Urinary bladder (tissue), 4 donors: ENCODE measurements around the gene RHOD. TPM values are rescaled to one million over a fixed set of nuclear protein-coding genes. Genes with fewer than 3 reads are reported as not detected.

ENCODE experiments used
- DNase-seq: peaks from one replicate; pipeline ENCODE4 v3.0.0-alpha.2; 2015; ENCODE audit errors: extremely low spot score
- H3K27ac ChIP-seq: one replicate; pipeline ENCODE4 v1.5.1; 2013; ENCODE audit warnings: low read depth, mild to moderate bottlenecking, moderate library complexity
- H3K36me3 ChIP-seq: one replicate; pipeline ENCODE4 v1.6.1; 2013; ENCODE audit warnings: mild to moderate bottlenecking, moderate library complexity; ENCODE audit not compliant: insufficient read depth
- H3K4me1 ChIP-seq: one replicate; pipeline ENCODE4 v1.6.1; 2013; ENCODE audit warnings: mild to moderate bottlenecking, moderate library complexity; ENCODE audit not compliant: insufficient read depth
- H3K4me3 ChIP-seq: one replicate; pipeline ENCODE4 v1.5.1; 2013; ENCODE audit warnings: low read depth, low read length
- WGBS: extraction: QIAGEN DNeasy Blood & Tissue Kit; methylation state at CpG from one replicate; pipeline ENCODE4 v1.1.7; 2013; 5-methylcytosine and 5-hydroxymethylcytosine counted together
- polyA plus RNA-seq: library from polyadenylated mRNA; stranded (reverse); fragments of 200-250 nt; gene quantifications from one replicate; pipeline ENCODE4 v1.2.3, GENCODE V29; 2013
- total RNA-seq: library from RNA; depleted of rRNA; stranded (reverse); fragments of >200 nt; gene quantifications from one replicate; pipeline ENCODE4 v1.2.3, GENCODE V29; 2014
- donor health status: healthy with polysubstance abuse.
- donor health status: healthy.

The RHOD gene
- total and polyA plus RNA-seq, 2 donors = 3.9 to 10.1 TPM

- Histone ChIP-seq H3K4me1 (peaks cover 1% of the 10 kb centered on the region), H3K27ac (no peak overlapping the region), H3K36me3 (no peaks in the 10 kb centered on the region), H3K4me3 (no peak overlapping the region)
- no peak for DNase-seq
- WGBS = 87% methylated on average over 1 of the region's 1 CpG
Observed at GRCh38 chr11:67024966-67025365, 31.7 kb upstream of the RHOD start.

DNA sequence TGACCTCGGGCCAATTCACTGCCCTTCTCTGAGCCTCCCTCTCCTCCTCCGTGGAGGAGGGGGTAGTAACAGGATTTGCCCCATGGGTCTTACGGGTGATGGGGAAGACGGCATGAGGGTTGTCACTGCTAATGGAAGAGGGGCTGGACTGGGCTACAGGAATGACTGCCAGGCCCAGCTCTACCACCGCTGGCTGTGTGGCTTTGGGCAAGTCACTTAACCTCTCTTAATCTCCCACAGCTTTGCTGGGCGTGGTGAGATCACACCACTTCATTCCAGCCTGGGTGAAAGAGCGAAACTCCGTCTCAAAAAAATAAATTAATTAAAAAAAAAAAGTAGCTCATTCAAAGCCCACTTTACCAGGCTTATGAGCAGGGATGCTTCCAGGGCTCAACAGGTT is 30.9 kb upstream of the RHOD start:
- Histone ChIP-seq H3K4me1 (peaks cover 1% of the 10 kb centered on the region), H3K27ac (no peak overlapping the region), H3K36me3 (no peaks in the 10 kb centered on the region), H3K4me3 (no peak overlapping the region)
- WGBS = 84% methylated on average over 8 of the region's 8 CpGs
- no peak for DNase-seq

DNA sequence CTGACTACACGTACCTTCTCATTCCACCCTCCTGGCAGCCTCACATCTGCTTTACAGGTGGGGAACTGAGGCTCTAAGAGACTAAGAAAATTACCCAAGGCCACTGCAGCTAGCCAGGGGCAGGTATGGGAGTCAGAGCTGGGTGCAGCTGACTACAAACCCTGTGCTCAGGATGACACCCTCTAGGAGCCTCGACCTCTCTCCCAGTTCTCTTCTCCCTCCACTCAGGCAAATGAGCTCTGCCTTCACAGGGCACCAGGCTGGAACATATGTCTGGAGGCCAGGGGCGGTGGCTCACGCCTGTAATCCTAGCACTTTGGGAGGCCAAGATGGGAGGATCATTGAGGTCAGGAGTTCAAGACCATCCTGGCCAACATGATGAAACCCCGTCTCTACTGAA is 29.7 kb upstream of the RHOD start:
- no peak overlapping the region for H3K4me3 ChIP-seq
- no peaks in the 10 kb centered on the region for H3K36me3 ChIP-seq
- no peak overlapping the region for H3K27ac ChIP-seq
- no peak for DNase-seq
- H3K4me1 ChIP-seq = peaks cover 1% of the 10 kb centered on the region
- 89% methylated on average over 5 of the region's 5 CpGs for WGBS

DNA sequence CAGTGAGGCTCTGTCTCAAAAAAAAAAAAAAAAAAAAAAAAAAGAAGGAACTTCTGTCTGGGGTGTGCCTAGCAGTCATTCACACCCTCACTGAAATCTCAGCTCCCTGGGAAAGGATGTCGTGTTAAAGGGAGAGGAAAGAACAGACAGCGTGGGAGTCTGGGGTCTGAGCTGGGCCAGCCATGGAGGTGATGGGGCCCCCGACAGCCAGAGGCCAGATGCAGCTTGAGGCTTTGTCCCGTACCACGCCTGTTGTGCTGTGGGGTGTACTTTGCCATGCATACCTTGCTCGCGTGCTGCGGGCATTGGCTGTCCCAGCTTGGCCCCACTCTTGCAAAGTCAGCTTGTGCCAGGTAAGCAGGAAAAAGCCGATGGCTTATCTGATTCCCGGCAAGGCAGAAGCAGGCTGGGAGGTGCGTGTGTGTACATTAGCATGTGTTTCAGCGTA is 29.1 kb upstream of the RHOD start:
- WGBS = 72% methylated on average over 12 of the region's 12 CpGs
- peak; percentile 25 for DNase-seq
- Histone ChIP-seq H3K27ac (no peak overlapping the region), H3K36me3 (no peaks in the 10 kb centered on the region), H3K4me3 (no peak overlapping the region), H3K4me1 (peaks cover 1% of the 10 kb centered on the region)

- H3K27ac ChIP-seq = no peak overlapping the region
- no peaks in the 10 kb centered on the region for H3K36me3 ChIP-seq
- 84% methylated on average over 6 of the region's 6 CpGs for WGBS
- no peak for DNase-seq
- no peak overlapping the region for H3K4me3 ChIP-seq
- H3K4me1 ChIP-seq = peaks cover 1% of the 10 kb centered on the region
Observed at GRCh38 chr11:67027943-67028542, 28.6 kb upstream of the RHOD start.

GRCh38 chr11:67029146-67029545 is 27.5 kb upstream of the RHOD start:
- no peaks in the 10 kb centered on the region for H3K36me3 ChIP-seq
- H3K4me3 ChIP-seq = no peak overlapping the region
- H3K27ac ChIP-seq = no peak overlapping the region
- WGBS = 75% methylated on average over 6 of the region's 6 CpGs
- DNase-seq = no peak
- H3K4me1 ChIP-seq = no peaks in the 10 kb centered on the region

DNA sequence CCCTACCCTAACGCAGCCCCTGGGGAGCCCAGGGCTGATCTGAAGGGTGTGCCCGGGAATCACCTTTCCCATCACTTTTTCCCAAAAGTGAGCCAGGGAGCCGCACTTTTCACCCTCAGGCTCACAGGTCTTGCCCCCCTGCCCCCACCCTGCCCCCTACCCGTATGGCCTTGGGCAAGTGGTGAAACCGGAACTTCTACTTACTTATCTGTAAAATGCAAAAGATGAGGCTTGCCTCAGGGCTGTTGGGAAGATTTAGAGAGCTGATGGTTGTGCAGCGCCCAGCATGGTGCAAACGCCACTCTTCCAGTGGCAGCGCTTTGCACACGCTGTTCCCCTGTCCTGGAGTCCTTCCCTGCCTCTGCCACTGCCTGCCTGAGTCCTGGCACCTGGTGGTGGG is 25.7 kb upstream of the RHOD start:
- Histone ChIP-seq H3K4me1 (no peaks in the 10 kb centered on the region), H3K27ac (no peak overlapping the region), H3K36me3 (no peaks in the 10 kb centered on the region), H3K4me3 (no peak overlapping the region)
- WGBS = 63% methylated on average over 9 of the region's 9 CpGs
- DNase-seq = no peak

DNA sequence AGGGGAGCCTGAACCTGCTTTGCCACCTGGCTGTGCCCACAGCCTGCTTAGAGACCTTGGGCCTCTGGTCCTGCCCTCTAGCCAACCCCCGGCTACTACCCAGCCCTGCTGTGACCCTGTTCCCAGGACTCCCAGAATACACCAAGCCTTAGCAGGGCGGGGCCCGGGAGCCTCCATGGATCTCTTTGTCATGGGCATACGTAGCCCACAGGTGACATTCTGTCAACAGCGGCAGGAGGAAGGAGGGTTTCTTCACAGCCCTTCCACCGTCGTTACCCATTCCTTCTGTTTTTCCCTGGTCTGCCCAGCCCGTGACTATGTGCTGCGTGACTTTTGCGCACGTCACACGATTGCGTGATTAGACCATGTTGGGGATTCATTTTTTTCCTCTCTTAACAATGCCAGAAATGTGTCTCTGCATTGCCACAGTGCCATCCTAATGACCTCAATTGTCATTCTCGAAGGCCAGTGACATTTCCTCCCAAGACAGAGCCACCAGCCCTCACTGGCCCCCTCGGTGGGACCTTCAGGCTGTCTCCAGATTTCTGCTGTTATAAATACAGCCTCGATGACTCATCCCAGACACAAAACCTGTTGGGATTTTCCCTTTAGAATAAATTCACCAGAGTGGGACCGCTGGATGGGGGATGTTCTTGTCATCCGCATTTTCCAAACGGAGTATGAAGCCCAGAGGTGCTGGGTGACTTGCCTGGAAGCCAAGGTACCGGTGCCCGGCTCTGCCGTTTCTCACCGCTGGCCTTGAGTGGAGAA is 24.7 kb upstream of the RHOD start:
- H3K27ac ChIP-seq = no peak overlapping the region
- WGBS = 80% methylated on average over 23 of the region's 23 CpGs
- H3K4me3 ChIP-seq = no peak overlapping the region
- no peaks in the 10 kb centered on the region for H3K36me3 ChIP-seq
- no peak for DNase-seq
- no peaks in the 10 kb centered on the region for H3K4me1 ChIP-seq

DNA sequence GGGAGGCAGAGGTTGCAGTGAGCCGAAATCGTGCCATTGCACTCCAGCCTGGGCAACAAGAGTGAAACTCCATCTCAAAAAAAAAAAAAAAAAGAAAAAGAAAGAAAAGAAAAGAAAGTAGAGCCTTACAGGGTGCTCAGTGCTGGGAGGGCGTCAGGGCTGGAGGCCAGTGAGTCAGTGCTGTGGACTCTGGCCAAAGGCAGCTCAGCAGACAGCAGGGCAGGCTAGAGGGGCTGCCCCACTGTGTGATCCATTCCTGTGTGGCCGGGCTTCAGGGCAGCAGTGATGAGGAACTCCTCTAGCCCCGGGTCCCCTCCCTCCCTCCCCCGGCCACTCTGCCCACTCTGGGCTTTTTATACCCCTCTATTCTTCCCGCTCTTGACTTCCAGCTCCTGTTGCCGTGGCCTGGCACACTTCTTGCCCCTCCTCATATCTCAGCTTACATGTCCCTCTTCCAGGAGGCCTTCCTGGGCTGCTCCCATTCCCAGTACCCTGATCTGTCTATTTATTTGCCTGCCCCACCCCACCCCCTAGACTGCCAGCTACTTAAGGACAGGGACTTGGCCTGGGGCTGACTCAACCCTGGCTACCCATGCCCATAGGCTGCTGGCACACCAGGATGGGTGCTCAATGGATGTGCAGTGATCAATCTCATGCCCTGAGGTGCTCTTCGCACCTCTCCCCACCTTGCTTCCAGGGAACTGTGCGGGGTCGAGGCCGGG is 23.7 kb upstream of the RHOD start:
- no peak for DNase-seq
- H3K4me1 ChIP-seq = no peaks in the 10 kb centered on the region
- no peak overlapping the region for H3K4me3 ChIP-seq
- no peak overlapping the region for H3K27ac ChIP-seq
- 72% methylated on average over 12 of the region's 12 CpGs for WGBS
- no peaks in the 10 kb centered on the region for H3K36me3 ChIP-seq

- Histone ChIP-seq H3K4me1 (no peaks in the 10 kb centered on the region), H3K27ac (no peak overlapping the region), H3K4me3 (no peak overlapping the region), H3K36me3 (no peaks in the 10 kb centered on the region)
- 52% methylated on average over 8 of the region's 8 CpGs for WGBS
- DNase-seq = no peak
Observed at GRCh38 chr11:67033661-67034166, 22.9 kb upstream of the RHOD start.

DNA sequence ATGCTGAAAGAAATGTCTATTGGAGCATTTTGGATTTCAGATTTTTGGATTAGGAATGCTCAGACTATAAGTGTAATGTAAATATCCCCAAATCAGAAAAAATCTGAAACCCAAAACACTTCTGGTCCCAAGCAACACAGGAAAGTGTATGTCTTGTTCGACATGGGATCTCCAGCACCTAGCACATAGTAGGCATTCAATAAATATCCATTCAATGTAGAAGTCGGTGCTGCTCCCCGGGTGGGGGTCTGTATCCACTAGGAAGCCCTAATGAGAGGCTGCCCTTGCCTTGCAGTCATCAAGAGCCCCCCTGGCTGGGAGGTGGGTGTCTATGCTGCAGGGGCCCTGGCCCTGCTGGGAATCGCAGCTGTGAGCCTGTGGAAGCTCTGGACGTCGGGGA is 22.3 kb upstream of the RHOD start:
- no peak for DNase-seq
- WGBS = 76% methylated on average over 6 of the region's 6 CpGs
- Histone ChIP-seq H3K4me3 (no peak overlapping the region), H3K36me3 (no peaks in the 10 kb centered on the region), H3K27ac (no peak overlapping the region), H3K4me1 (no peaks in the 10 kb centered on the region)

DNA sequence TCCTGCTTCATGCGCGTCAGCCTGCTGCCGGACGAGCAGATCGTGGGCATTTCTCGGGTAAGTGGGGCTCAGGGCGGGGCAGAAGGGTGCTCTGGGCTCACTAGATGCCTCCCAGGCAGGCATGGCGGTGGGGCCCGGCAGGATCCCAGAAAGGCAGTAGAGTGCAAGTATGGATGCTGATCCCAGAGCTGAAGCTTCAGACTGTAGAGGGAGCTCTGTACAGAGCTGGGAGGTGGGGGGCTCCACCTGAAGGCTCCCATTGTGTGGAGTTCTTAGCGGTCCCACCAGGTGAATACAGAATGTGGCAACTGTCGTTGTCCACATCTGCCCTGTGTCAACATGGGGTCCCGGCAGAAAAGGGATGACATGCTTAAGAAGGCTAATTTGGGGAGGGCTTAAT is 16.5 kb upstream of the RHOD start:
- Histone ChIP-seq H3K4me3 (no peak overlapping the region), H3K27ac (no peak overlapping the region), H3K36me3 (no peaks in the 10 kb centered on the region), H3K4me1 (no peaks in the 10 kb centered on the region)
- WGBS = 81% methylated on average over 12 of the region's 12 CpGs
- no peak for DNase-seq

- Histone ChIP-seq H3K4me3 (no peak overlapping the region), H3K4me1 (no peaks in the 10 kb centered on the region), H3K27ac (no peak overlapping the region), H3K36me3 (no peaks in the 10 kb centered on the region)
- no peak for DNase-seq
- WGBS = 87% methylated on average over 3 of the region's 3 CpGs
Observed at GRCh38 chr11:67041602-67042001, 15.0 kb upstream of the RHOD start.
